ENCODE measurements around the gene SLC38A8.
A peak's percentile ranks its signal among the peaks of the same experiment; 100 is the strongest.

Gene SLC38A8

GRCh38 chr16:83996481-83997252, 45.9 kb downstream of the SLC38A8 start:
- no peak for DNase-seq (ENCODE audit: low spot score)

GRCh38 chr16:83995754-83996153, 46.8 kb downstream of the SLC38A8 start:
- no peak for DNase-seq (ENCODE audit: low spot score)

- DNase-seq (ENCODE audit: low spot score), result no peak
Observed at GRCh38 chr16:83994703-83995102, 47.9 kb downstream of the SLC38A8 start.

DNA sequence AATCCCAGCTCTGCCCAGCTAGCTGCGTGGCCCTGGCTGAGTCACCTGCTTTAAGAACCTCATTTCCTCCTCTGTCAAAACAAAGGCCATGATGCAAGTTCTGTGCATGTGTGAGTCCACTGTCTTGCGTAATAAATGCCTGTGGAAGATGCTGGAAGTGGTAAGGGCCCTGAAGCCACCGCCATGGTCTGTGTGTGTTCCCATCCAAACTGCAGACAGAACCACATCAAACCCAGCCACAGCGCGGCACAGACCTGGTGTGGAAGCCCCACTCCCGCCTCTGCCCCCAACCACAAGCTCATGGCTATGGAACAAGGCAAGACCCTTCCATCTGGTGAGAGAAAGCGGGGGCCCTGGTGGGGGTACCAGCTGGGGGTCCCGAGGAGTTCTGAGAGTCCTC, 48.5 kb downstream of the SLC38A8 start:
- DNase-seq (ENCODE audit: low spot score), result peak; percentile 14

DNA sequence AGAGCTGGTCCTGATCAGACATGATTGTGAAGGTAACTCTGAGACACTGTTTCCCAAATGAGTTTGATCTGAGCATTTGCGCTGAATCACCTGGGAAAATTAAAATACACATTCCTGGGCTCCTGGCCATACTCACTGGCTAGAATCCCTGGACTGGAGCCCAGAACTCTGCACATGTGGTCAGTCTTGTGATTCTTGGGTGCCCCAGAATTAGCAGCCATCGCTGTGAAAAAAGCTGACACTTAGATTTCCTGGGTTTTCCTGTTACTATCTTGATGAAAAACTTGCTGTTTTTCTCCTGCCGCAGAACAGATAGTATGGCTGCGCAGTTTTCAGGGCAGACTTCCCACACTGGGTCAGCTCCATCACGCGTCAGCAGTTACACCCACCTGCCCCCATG, 50.0 kb downstream of the SLC38A8 start:
- peak; percentile 14 for DNase-seq (ENCODE audit: low spot score)

- no peak for DNase-seq (ENCODE audit: low spot score)
Observed at GRCh38 chr16:83990492-83990891, 52.1 kb downstream of the SLC38A8 start.

DNA sequence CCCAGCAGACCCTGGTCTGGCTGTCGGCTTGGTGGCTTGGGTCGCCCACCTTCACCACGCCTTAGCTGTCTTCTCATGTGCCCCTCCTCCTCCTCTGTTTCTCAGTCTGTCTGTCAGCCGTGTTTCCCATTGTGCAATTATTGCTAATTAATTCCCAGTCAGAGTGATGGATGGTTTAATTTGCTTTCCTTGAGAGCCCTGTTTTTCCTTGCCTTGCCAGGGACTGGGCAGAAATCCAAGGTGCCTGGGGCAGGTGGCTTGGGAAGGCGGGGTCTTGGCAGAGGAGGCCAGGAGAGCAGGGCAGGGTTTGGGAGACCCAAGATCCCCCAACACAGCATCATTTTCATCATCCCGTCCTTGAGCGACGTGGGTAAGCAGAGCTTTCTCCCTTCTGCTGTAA, 53.3 kb downstream of the SLC38A8 start:
- no peak for DNase-seq (ENCODE audit: low spot score)

GRCh38 chr16:83983491-83983890, 59.1 kb downstream of the SLC38A8 start:
- DNase-seq (ENCODE audit: low spot score), result no peak

DNA sequence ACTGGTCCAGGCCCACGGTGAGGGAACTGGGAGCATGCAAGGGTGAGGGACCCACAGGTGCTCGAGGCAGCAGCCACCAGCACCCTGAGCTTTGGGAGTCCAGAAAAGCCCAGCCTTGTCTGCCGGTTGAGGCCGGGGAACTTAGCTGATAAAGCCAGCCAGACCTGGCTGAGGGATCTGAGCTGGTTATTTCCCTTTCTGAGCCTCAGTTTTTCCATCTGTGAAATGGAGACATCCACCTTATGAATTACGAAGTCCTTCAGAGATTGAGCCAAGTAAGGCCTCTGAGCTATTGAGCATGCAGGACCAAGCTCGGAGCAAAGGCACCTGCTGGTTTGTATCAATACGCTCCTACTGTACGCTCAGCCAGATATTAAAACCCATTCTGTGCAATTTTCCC, 60.8 kb downstream of the SLC38A8 start:
- no peak for DNase-seq (ENCODE audit: low spot score)

- DNase-seq (ENCODE audit: low spot score), result no peak
Observed at GRCh38 chr16:83980794-83981193, 61.8 kb downstream of the SLC38A8 start.

DNA sequence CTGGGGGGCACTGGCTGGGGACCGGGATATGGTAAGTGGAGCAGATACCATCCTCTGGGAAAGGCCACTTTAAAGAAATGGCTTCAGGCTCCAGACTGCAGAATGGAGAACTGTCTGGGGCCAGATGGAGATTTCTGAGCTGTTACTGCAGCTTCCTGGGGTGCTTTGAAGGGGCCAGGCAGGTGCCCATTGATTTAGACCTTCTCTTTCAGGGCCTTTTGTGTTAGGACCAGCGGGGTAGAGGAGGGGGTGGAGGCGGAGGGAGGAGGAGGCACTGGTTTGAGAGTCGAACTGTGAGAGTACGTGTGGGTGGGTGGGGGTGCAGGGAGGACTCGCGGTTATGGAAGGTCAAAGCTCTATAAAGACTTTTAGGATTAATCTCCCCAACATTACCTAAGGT, 63.2 kb downstream of the SLC38A8 start:
- no peak for DNase-seq (ENCODE audit: low spot score)

GRCh38 chr16:83978401-83978904, 64.1 kb downstream of the SLC38A8 start:
- DNase-seq (ENCODE audit: low spot score), result no peak

- no peak for DNase-seq (ENCODE audit: low spot score)
Observed at GRCh38 chr16:83977056-83977815, 65.4 kb downstream of the SLC38A8 start.

GRCh38 chr16:83975590-83976260, 66.9 kb downstream of the SLC38A8 start:
- DNase-seq (ENCODE audit: low spot score), result no peak

GRCh38 chr16:83974475-83974874, 68.1 kb downstream of the SLC38A8 start:
- no peak for DNase-seq (ENCODE audit: low spot score)

DNA sequence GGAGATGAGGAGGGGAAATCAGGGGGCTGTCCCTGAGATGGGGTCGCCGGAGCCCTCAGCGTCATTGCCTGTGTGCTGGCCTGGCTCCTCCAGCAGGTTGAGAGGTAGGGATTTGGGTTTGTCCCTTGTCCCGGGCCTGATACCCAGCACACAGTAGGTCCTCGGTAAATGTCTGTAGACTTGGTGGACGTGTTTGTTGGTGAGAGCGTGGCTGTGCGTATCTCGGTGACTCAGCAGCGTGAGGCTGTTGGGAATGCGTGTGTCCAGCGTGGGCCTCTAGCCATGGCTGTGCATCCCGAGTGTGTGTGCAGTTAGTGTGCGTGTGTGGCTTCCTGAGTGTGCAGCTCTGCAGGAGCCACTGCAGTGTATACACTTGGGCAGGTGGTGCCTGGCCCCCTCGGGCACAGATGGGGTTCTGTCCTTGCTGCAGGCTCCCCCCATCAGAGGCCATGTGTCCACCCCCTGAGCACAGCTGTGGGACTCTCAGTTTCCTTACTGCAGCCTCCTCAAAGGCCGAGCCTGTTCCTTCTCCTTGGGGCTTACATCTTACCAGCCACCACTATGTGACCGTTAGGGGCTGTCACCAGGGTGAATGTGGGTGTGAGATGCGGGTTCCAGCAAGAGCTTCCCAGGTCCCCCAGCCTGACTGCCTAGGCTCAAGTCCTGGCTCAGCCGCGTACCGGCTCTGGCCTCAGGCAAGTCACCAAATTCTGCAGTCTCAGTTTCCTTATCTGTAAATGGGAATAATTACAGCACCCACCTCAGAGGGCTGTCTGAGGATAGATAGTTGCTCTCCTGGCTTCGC, 68.8 kb downstream of the SLC38A8 start:
- no peak for DNase-seq (ENCODE audit: low spot score)

GRCh38 chr16:83973077-83973476, 69.5 kb downstream of the SLC38A8 start:
- DNase-seq (ENCODE audit: low spot score), result no peak

- no peak for DNase-seq (ENCODE audit: low spot score)
Observed at GRCh38 chr16:83972256-83973008, 70.2 kb downstream of the SLC38A8 start.

DNA sequence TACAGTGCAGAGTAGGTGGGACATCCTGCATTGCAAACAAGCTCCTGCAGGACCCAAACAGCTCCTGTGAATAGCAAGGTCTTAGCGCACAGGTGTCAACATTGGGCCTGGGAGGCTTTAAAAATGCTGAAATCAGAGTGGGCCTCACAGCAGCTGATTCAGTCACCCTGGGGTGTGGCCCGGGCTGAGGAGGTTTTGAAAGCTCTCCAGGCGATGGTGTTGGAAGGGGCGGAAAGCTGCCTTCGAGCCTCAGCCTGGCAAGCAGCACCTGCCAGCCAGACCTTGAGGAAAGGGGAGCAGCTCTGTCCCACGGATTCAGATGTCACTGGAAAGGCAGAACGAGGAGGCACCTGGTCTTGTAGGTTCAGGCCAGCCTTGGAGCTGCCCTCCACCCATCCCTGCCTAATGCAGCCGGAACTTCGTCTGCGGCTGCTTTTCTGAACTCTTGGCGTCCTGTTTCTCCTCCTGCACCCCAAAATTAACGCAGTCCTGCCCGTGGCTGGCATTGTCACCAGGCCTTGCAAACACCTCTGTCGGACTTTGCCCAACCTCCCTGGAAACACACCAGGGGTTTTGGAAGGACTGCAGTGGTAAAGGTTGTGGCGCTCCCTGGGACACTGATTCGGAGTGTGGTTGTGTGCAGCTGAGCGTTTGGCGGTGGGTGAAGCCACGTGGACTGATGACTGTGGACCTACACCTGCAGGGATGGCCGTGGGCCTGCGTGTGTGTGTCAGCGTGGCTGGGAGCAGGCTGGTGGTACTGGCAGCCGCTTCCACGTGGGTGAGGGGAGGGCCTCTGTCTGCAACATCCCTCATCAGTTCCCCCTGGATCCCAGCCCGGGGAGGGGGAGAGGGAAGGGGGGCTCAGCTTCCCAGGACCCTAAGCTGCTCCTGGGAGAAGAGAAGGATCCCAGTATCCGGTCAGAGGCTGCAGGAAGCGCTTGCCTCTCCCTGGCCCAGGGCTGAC, 71.1 kb downstream of the SLC38A8 start:
- no peak for DNase-seq (ENCODE audit: low spot score)

- no peak for DNase-seq (ENCODE audit: low spot score)
Observed at GRCh38 chr16:83970430-83970815, 72.2 kb downstream of the SLC38A8 start.

All from COLO829 (cell line).